Sigmoid colon (tissue), 4 donors: ENCODE measurements around the gene ZNF362.

ENCODE experiments used
- CTCF ChIP-seq, 4 experiments: fragments of 450-650 bp in 3 of 4; fragments of 200-600 bp in 1 of 4; IDR thresholded peaks; one replicate each; pipeline ENCODE4 v1.5.1; 2016 to 2019; ENCODE audit warnings: antibody characterized with exemption in 4 of 4, mild to moderate bottlenecking in 3 of 4, moderate library complexity in 2 of 4
- EP300 ChIP-seq, 4 donors: sonication (generic); formaldehyde crosslinking; IDR thresholded peaks; one replicate each; pipeline ENCODE4 v1.6.1; 2017; ENCODE audit warnings: antibody characterized with exemption in 4 of 4
- POLR2A ChIP-seq, 2 donors: fragments of 450-650 bp; IDR thresholded peaks; one replicate each; pipeline ENCODE4 v1.6.1; 2016; ENCODE audit warnings: antibody characterized with exemption in 2 of 2, mild to moderate bottlenecking in 2 of 2, moderate library complexity in 2 of 2
- POLR2AphosphoS5 ChIP-seq, 4 donors: sonication (generic); formaldehyde crosslinking; IDR thresholded peaks; one replicate each; pipeline ENCODE4 v1.6.1; 2017; ENCODE audit warnings: antibody characterized with exemption in 4 of 4

GRCh38 chr1:33273406-33273805 lies 17.1 kb downstream of the ZNF362 start:
- TF ChIP-seq CTCF (IDR thresholded peaks at IDR 0.05), result no peak
- TF ChIP-seq POLR2A (IDR thresholded peaks at IDR 0.05), result no peak
- TF ChIP-seq POLR2AphosphoS5 (IDR thresholded peaks at IDR 0.05), result no peak
- no peak for TF ChIP-seq EP300 (IDR thresholded peaks at IDR 0.05)
